Skin epidermis (tissue), 12 donors: ENCODE results near the gene DPYD.

ENCODE experiments used
- H3K27ac ChIP-seq, 21 experiments: fragments of 200-600 bp; sonication (generic) in 11 of 21; one replicate each; pipeline ENCODE4 v1.5.0; 2020; ENCODE audit warnings: mild to moderate bottlenecking in 3 of 21, inconsistent platforms in 2 of 21, moderate library complexity in 2 of 21
- H3K4me3 ChIP-seq, 7 experiments: fragments of 200-600 bp; sonication (generic) in 2 of 7; one replicate each; pipeline ENCODE4 v1.5.0; 2020; ENCODE audit warnings: inconsistent platforms in 2 of 7, mild to moderate bottlenecking in 2 of 7, moderate library complexity in 1 of 7

Gene DPYD

DNA sequence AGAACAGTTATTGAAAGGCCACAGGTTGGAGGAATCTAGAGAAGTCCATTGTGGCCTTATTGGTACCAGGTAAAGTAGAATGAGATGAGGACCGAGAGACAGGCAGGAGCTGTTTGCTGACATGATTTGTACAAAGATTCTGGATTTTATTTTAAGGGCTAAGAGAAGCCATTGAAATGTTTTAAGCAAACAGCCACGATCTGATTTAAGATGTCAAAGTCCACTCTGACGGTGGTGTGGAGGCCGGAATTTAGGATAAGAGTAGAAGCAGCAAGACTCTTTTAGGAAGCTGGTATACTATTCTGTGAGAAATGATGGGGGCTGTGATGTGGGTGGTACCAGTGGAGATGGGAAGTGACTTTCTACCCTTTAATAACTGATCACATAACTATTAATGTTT is 418.5 kb downstream of the DPYD start:
- Histone ChIP-seq H3K4me3 (no peak overlapping the region), H3K27ac (no peak overlapping the region)

DNA sequence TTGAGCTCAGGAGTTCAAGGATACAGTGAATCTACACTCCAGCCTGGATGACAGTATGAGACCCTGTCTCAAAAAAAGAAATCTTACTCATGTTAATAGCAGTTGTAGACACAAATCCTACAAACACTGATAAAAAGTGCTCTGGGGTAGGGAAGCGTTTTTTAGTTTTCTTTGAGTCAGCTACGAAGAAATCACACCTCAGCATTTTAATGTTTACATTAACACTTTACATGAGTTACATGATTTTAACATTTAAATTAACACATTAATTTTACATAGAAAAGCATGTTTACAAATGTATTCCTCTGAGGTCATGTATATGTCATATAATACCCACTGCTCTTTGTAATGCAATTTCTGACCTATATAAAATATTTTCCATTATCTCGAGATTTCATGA is 419.2 kb downstream of the DPYD start:
- no peak overlapping the region for H3K27ac ChIP-seq
- H3K4me3 ChIP-seq: no peak overlapping the region

DNA sequence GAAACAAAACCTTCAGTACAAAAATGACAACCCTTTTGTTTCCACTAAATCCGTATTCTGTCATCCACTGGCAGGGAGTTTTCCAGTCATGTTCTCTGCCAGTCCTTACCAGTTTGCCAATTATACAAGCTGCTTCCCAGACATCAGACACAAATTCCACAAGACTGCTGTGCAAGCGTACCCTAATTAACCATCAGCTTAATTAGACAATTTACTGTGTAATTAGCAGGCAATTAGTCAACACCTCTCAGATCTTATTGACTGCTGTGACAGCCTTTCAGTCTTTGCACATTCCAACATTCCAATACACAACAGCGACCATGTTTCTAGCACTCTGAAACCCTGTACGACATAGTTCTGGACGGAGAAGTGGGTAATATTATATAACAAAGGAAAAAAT is 420.1 kb downstream of the DPYD start:
- no peak overlapping the region for H3K27ac ChIP-seq
- no peak overlapping the region for H3K4me3 ChIP-seq

DNA sequence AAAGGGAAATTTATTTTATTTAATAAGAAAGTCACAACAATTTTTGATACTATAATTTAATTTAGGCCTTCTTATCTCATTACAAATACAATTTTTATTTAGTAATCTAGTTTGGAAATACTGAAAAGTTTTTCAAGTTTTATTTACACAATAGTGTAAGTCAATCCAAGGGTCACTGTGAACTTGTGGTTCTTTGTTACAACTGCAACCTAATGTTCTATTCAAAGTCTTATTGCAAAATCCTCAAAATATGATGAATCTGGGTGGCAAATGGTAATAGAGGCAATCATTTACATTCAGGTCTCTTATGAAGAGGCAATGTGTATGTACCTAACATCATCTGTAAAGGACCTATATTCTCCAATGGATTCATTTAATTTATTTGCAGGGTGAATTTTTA is 421.2 kb downstream of the DPYD start:
- Histone ChIP-seq H3K27ac (no peak overlapping the region), H3K4me3 (no peak overlapping the region)

DNA sequence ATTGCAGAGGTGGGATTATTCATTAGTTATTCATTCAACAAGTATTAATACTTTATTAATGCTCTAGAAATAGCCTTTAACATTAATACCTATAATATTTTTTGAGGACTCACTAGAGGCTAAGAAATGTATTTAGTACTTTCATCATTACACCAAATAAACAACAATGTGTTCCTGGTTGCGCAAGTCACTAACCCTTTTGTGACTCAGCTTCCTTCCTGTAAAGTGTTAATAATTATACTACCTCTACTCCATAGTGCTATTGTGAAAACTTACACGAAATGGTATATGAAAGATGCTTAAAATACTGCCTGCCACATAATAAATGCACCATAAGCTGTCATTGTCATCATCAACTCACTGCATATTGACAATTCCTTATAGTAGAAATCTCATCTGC is 431.0 kb downstream of the DPYD start:
- Histone ChIP-seq H3K4me3 (no peak overlapping the region), H3K27ac (no peak overlapping the region)

DNA sequence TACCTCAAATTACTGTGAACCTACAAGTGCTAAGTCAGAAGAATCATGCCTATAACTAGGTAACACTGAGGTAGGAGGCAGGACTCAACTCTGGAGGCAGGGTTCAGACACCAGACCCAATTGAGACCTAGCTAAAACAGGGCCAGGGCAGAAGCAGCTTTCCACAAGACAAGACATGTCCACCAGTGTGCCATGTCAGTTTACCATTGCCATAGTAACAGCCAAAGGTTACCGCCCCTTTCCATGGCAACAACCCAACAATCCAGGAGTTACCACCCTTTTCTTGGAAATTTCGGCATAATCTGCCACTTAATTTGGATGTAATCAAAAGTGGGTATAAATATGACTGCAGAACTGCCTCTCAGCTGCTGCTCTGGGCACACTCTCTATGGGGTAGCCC is 432.3 kb downstream of the DPYD start:
- no peak overlapping the region for H3K4me3 ChIP-seq
- no peak overlapping the region for H3K27ac ChIP-seq

DNA sequence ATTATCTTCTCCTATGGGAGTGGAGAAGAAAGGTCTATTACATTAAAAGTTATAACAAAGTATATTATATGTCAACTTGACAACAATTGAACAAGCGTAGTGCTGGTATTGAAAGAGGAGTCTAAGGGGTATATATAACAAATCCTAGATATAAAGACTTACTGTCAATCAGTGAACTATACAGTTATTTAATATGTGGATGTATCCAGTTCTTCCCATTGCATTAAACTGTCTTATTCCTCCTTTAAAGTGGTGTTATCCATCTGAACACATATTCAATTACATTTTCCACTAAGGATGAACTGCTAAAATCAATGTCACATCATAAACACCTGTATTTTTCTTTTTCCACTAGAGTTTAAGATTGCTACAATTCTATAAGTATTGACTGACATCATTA is 438.8 kb downstream of the DPYD start:
- Histone ChIP-seq H3K27ac (no peak overlapping the region), H3K4me3 (no peak overlapping the region)

DNA sequence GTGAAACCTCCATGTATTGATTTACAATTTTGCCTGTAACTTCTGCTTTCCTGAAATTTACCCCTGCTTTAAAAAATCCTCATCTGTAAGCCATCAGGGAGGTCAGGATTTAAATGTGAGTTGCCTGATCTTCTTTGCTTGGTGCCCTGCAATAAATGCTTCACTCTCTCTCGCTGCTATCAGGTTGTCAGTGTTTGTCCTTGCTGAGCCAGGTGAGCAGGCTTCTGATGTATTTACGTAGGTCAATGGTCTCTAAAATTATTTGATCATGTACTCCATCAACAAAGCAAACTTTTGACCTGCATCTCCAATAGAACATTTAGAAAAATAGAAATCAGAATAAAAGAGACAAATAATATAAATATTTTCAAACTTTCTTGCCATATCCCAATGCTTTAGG is 453.4 kb downstream of the DPYD start:
- H3K4me3 ChIP-seq: no peak overlapping the region
- H3K27ac ChIP-seq: no peak overlapping the region

DNA sequence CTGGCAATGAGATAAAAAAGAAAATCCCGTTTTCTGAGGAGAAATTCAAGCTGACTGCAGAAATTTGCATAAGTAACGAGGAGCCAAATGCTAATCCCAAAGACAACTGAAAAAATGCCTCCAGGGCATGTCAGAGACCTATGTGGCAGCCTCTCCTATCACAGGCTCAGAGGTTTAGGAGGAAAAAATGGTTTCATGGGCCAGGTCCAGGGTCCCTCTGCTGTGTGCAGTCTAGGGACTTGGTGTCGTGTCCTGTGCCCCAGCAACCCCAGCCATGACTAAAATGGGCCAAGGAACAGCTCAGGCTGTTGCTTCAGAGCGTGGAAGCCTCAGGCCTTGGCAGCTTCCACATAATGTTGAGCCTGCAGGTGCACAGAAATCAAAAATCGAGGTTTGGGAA is 456.5 kb downstream of the DPYD start:
- Histone ChIP-seq H3K27ac (no peak overlapping the region), H3K4me3 (no peak overlapping the region)

DNA sequence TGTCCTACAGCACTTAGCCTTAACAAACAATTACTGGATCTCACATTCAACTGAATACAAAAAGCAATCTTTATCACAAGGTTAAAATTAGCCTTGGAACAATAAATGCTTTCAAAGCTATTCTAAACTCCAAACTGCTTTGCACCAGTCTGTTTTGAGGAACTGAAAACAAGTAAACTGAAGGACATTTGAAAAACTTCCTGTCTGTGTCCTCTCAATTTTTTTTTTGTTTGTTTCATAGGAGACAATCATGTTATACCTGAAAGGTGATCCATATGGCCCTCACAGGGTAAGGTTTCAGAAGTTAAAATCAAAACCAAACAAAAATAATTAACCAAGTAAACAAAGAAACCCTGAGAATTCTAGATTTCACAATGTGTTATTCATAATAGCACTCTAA is 459.1 kb downstream of the DPYD start:
- no peak overlapping the region for H3K27ac ChIP-seq
- no peak overlapping the region for H3K4me3 ChIP-seq

DNA sequence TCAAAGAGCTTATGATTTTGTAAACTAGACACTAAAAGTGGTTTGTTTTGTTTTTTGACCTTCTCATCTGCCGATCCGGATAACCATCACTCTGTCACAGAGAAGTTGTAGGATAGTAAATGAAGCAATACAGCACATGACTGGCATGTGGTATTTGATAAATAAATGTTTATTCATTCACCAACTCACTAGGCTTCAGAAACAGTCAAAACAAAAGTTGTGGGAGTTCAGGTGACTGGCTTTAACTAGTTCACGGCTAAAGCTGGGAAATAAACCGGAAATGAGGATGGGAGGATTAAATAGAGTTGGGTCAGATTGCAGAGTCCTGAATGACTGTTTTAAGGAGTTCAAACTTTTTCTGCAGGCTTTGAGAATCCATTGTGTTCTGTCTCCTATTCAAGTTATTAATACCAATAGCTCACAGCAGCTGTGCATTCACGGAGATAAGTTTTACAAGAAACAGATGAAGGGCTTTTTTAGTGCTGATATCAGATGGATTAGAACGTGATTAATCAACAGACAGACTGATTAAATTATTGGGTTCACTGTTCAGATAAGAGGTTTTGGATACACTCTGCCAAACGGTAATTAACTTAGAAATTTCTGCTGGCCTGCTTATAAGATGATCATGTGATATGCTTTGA is 463.3 kb downstream of the DPYD start:
- no peak overlapping the region for H3K27ac ChIP-seq
- no peak overlapping the region for H3K4me3 ChIP-seq

DNA sequence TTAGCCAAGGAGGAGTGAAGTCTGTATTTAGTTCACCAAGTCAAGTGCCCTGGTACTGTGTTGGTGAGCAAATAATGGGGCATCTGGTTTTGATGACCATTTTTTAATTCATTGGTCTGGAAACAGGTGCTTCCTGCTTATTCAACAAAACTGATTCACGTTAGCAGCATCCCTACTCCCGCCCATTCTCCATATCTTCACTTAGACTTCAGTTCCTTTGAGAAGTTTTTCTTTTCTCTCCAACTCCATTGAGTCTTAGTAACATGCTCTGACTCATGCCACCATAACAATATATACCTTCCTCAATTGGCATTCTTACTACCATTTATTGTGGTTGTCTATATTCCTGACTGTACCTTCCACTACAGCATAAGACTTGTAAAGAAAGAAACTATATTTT is 468.9 kb downstream of the DPYD start:
- no peak overlapping the region for H3K4me3 ChIP-seq
- no peak overlapping the region for H3K27ac ChIP-seq

DNA sequence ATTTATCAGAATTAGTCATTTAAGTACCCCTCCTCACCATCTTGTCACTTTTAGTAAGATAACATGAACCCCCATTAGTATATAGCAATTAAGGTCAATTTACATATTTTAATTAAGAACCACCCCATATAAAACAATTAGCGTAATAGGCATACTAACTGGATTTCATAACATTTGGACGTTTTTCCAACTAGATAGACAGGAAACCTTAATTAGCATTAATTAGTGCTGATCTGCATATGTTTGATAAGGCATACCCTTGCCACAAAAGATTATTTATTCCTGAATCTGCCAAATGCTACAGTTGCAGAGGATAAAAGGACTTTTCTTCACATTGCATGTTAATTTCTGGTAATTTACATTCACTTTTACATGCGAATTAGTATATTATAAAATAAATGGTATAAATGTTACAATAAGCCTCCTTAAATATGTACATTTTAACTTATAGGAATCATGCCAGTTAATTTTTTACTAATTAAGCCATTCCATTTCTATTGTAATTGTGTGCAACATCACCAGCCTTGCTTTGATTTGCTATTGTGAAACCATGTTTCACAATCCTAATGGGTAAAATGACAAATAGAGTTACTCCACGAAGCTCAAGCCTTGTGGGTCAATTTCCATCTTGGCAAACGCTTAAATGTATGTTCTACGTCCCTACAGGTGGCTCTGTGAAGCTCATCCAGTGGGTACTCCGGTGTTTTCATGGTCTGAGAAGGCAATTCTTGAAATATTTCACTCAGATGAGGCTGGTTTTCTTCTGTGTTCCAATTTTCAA is 469.6 kb downstream of the DPYD start:
- H3K4me3 ChIP-seq: no peak overlapping the region
- no peak overlapping the region for H3K27ac ChIP-seq

DNA sequence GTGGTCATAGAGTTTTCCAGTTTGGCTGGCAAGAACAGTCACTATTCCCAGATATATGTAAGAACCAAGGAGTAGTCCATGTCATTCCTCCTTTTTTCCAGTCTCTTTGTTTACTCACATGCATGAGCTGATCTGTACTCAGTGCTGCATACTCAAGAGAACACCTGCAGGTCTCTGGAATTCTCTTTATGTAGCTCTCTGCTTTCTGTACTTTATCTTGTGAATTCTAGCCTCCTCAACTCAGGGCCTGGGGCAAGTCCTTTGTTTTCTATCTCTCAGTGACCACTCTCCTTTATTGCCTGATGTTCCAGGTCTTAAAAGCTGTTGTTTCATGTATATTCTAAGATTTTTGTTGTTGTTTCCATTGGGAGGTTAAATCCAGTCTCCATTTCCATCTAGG is 478.9 kb downstream of the DPYD start:
- no peak overlapping the region for H3K27ac ChIP-seq

DNA sequence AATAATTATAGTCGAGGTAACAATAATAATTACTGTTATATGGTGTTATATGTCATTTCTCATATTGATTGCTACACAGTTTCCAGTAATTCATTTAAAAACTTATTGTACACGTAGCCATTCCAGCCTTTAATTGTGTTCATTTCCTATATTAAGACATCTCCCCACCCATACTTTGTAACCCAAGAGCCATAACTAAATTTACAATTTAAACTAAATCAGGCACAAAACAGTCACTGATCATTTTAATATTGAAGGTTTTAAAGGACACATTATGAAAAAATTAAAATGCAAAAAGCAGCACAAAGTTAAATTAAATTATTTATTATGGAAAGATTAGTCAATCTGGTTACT is 487.0 kb downstream of the DPYD start:
- H3K27ac ChIP-seq: no peak overlapping the region
- no peak overlapping the region for H3K4me3 ChIP-seq

More for the DNA sequence above, 478.9 kb downstream of the DPYD start:
- H3K4me3 ChIP-seq: no peak overlapping the region

DNA sequence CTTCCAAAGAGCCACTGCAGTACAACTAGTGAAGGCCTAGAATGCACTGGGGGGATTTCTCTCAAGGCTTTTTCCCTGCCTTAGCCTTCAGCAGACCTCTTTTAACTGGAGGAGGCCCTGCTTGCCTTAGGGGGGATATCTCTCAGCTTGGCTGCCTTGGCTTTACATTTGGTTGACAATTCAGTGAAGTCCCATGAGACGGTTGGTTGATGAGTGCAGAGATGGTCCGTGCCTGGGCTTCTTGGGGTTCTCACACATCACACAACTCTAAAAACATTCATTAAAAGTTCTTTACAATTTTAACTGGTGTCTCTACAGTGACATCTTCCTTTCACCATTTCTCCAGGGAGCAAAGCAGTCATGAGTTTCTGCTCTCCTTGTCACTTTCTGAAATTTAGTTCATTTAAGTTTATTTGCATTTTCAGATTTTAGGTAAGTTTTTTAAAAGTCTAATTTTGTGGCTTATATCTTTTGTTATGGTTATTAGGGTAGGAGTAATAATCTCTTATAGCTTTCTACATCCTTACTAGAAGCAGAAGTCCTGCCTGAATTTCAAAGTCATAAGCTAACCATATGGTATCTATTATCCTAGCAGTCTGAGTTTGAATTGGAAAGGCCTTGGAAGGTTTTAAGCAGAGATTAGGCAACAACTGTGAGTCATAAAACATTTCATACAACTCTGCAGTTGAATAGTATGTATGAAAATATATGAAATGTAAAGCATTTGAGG is 487.6 kb downstream of the DPYD start:
- H3K27ac ChIP-seq: peak overlapping the region in 4 of 21 experiments; percentile 9 to 36 (median 21)
- H3K4me3 ChIP-seq: no peak overlapping the region

DNA sequence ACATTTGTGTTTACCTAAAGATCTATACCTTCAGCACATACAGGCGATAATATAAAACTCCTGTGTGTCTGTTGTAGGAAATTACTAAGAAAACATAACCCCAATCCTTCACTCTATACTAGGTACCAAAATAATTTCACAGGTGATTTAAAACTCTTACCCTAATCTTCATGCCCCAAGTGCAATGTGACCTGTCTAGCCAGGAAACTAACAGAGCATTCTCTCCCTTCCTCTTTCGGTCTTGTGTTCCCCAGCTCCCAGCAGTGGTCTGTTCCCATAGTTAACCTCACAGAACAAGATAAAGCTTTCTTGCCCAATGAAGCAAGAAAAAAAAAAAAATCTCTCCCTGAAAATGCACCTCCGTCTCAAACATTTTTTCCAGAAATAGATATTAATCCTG is 493.5 kb downstream of the DPYD start:
- Histone ChIP-seq H3K27ac (no peak overlapping the region), H3K4me3 (no peak overlapping the region)

DNA sequence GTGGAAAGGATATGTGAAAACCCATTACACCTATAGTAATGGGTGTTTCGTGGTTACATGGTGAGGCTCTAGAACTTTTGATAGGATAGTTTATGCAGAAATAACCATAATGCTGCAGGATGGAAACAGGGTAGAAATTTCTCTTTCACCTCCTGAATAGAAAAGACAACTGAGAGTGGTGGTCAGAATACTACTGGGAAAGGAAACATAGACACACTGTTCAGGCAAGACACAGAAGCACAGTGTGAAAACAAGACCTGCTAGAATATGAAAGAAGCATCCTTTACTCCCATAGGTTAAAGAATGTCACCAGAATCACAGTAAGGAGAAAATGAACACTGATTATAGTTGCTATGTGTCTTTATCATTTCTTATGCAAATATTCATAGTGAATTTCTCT is 496.6 kb downstream of the DPYD start:
- Histone ChIP-seq H3K4me3 (no peak overlapping the region), H3K27ac (no peak overlapping the region)

DNA sequence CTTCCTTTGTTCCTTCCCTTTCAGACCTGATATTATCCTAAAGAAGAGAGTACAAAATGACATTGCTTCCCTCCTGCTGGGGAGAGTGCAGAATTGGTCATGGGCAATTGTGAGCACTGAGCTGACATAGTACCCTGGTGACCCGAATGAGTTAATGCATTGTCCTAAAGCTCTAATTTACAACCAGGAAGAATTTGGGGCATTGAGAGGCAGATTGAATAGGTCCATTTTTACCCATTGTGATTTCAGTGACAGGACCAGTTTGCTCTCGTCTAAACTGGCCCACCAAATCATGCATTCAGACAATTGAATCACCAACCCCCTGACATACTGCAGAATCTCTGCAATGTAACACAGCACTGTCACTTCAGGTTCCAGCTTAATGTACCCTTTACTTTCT is 497.4 kb downstream of the DPYD start:
- Histone ChIP-seq H3K4me3 (no peak overlapping the region), H3K27ac (no peak overlapping the region)

DNA sequence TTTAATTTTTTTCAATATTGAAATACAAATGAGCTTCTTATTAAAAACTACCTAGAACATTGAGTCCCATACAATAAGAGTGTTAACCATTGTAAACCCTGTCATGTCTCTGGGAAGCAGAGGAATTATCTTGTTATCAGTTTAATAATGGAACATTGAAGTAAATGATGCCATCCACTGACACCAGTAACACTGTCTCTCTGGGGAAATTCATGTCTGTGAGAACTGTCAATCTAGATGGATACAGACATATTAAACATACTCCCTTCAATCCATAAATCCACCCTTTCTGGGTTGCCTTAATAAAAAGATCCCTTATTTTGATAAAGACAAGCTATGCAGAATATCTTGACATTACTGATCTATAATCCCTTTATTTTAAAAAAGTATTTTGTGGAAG is 503.2 kb downstream of the DPYD start:
- no peak overlapping the region for H3K27ac ChIP-seq

DNA sequence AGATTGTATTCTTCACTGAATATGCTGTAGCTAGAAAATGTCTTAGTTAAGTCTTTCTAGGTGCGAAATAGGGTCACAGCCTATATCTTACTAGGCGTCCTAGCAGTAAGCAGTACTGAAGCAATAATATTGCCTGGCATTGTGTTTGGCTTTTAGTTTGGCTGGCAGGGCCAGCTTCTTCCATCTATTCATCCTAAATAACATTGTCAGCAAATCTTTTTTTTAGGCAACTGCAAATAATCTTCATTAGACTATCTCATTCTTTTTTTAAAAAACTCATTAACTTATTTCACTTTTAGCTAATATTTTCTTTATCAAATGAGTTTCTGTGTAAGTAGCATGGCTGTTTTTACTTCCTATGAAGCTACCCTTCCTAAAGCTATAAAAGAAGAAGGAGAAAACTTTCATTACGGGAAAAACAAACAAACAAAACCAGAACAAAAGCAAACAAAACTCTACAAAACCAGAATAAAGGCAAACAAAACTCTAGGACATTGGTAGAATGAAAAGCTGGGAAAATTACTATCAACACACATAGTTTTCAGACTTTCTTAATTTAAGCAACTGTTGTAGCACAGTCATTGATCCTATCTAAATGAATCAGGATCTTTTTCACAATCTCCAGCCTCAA is 506.0 kb downstream of the DPYD start:
- Histone ChIP-seq H3K27ac (no peak overlapping the region), H3K4me3 (no peak overlapping the region)

More for the DNA sequence above, 503.2 kb downstream of the DPYD start:
- no peak overlapping the region for H3K4me3 ChIP-seq
